Measurements from ENCODE around the gene GNPTAB. TPM values are rescaled to one million over a fixed set of nuclear protein-coding genes. Genes with fewer than 3 reads are reported as not detected.

The GNPTAB gene
- total RNA-seq, 1 donor from 2014 or later: 93.6 TPM

GRCh38 chr12:101793401-101793800 is 37.4 kb downstream of the GNPTAB start:
- Mint-ChIP-seq H3K4me1 (ENCODE audit: low read depth) (peaks cover 59% of the 10 kb centered on the region), H3K27me3 (ENCODE audit: low read depth) (no peaks in the 10 kb centered on the region), H3K36me3 (ENCODE audit: low read depth) (peaks cover 62% of the 10 kb centered on the region), H3K9me3 (no peaks in the 10 kb centered on the region), H3K4me3 (ENCODE audit: low read depth) (no peak overlapping the region), H3K27ac (peak overlapping the region; percentile 46)
- no peak for DNase-seq (ENCODE audit: low spot score)
- intact Hi-C loops (cut with micrococcal nuclease): loop anchor here (1.0 to 10.0 kb wide), 5 partner anchors 11 to 401 kb away; partner anchors contain the start of gene PMCH

GRCh38 chr12:101792046-101792931 is 38.5 kb downstream of the GNPTAB start:
- Mint-ChIP-seq H3K27me3 (ENCODE audit: low read depth) (no peaks in the 10 kb centered on the region), H3K27ac (peak overlapping the region; percentile 79), H3K9me3 (no peaks in the 10 kb centered on the region), H3K4me3 (ENCODE audit: low read depth) (no peak overlapping the region), H3K36me3 (ENCODE audit: low read depth) (peaks cover 60% of the 10 kb centered on the region), H3K4me1 (ENCODE audit: low read depth) (peaks cover 50% of the 10 kb centered on the region)
- DNase-seq (ENCODE audit: low spot score): no peak
- intact Hi-C loops (cut with micrococcal nuclease): loop anchor here (2.0 to 10.0 kb wide), 2 partner anchors 67 to 403 kb away; partner anchors contain the start of gene PMCH

- no peaks in the 10 kb centered on the region for H3K9me3 Mint-ChIP-seq
- H3K27me3 Mint-ChIP-seq (ENCODE audit: low read depth): no peaks in the 10 kb centered on the region
- intact Hi-C loops (cut with micrococcal nuclease): loop anchor here (10.0 kb wide), 1 partner anchor 276 kb away; the partner anchor contains the start of gene WASHC3
- DNase-seq (ENCODE audit: low spot score): no peak
- H3K36me3 Mint-ChIP-seq (ENCODE audit: low read depth): peaks cover 66% of the 10 kb centered on the region
- peaks cover 48% of the 10 kb centered on the region for H3K4me1 Mint-ChIP-seq (ENCODE audit: low read depth)
- H3K4me3 Mint-ChIP-seq (ENCODE audit: low read depth): no peak overlapping the region
- no peak overlapping the region for H3K27ac Mint-ChIP-seq
Observed at GRCh38 chr12:101789171-101789570, 41.6 kb downstream of the GNPTAB start.

- H3K27me3 Mint-ChIP-seq (ENCODE audit: low read depth): no peaks in the 10 kb centered on the region
- no peak for DNase-seq (ENCODE audit: low spot score)
- no peak overlapping the region for H3K27ac Mint-ChIP-seq
- no peaks in the 10 kb centered on the region for H3K9me3 Mint-ChIP-seq
- H3K4me1 Mint-ChIP-seq (ENCODE audit: low read depth): peaks cover 49% of the 10 kb centered on the region
- no peak overlapping the region for H3K4me3 Mint-ChIP-seq (ENCODE audit: low read depth)
- peaks cover 64% of the 10 kb centered on the region for H3K36me3 Mint-ChIP-seq (ENCODE audit: low read depth)
- intact Hi-C loops (cut with micrococcal nuclease): loop anchor here (10.0 kb wide), 1 partner anchor 279 kb away; the partner anchor contains the start of gene WASHC3
Observed at GRCh38 chr12:101785671-101786070, 45.1 kb downstream of the GNPTAB start.

- Mint-ChIP-seq H3K36me3 (ENCODE audit: low read depth) (peaks cover 66% of the 10 kb centered on the region), H3K9me3 (no peaks in the 10 kb centered on the region), H3K27me3 (ENCODE audit: low read depth) (no peaks in the 10 kb centered on the region), H3K4me3 (ENCODE audit: low read depth) (no peak overlapping the region), H3K27ac (peak overlapping the region; percentile 92), H3K4me1 (ENCODE audit: low read depth) (peaks cover 54% of the 10 kb centered on the region)
- DNase-seq (ENCODE audit: low spot score): no peak
- intact Hi-C loops (cut with micrococcal nuclease): loop anchor here (5.0 to 10.0 kb wide), 2 partner anchors 280 to 1658 kb away; partner anchors contain the start of gene WASHC3
Observed at GRCh38 chr12:101784376-101784775, 46.4 kb downstream of the GNPTAB start.

- peaks cover 55% of the 10 kb centered on the region for H3K4me1 Mint-ChIP-seq (ENCODE audit: low read depth)
- peaks cover 66% of the 10 kb centered on the region for H3K36me3 Mint-ChIP-seq (ENCODE audit: low read depth)
- no peaks in the 10 kb centered on the region for H3K9me3 Mint-ChIP-seq
- H3K27me3 Mint-ChIP-seq (ENCODE audit: low read depth): no peaks in the 10 kb centered on the region
- intact Hi-C loops (cut with micrococcal nuclease): loop anchor here (2.0 to 10.0 kb wide), 3 partner anchors 47 to 1658 kb away; partner anchors contain the start of genes GNPTAB and WASHC3
- H3K27ac Mint-ChIP-seq: peak overlapping the region; percentile 92
- DNase-seq (ENCODE audit: low spot score): no peak
- H3K4me3 Mint-ChIP-seq (ENCODE audit: low read depth): no peak overlapping the region
Observed at GRCh38 chr12:101783838-101784237, 46.9 kb downstream of the GNPTAB start.

GRCh38 chr12:101783150-101783549 is 47.6 kb downstream of the GNPTAB start:
- no peak overlapping the region for H3K4me3 Mint-ChIP-seq (ENCODE audit: low read depth)

GRCh38 chr12:101782273-101782731 is 48.5 kb downstream of the GNPTAB start:
- peaks cover 74% of the 10 kb centered on the region for H3K36me3 Mint-ChIP-seq (ENCODE audit: low read depth)
- no peaks in the 10 kb centered on the region for H3K27me3 Mint-ChIP-seq (ENCODE audit: low read depth)
- H3K4me3 Mint-ChIP-seq (ENCODE audit: low read depth): peak overlapping the region; percentile 0
- no peak for DNase-seq (ENCODE audit: low spot score)
- H3K9me3 Mint-ChIP-seq: no peaks in the 10 kb centered on the region
- H3K27ac Mint-ChIP-seq: peak overlapping the region; percentile 92
- H3K4me1 Mint-ChIP-seq (ENCODE audit: low read depth): peaks cover 66% of the 10 kb centered on the region
- intact Hi-C loops (cut with micrococcal nuclease): loop anchor here (1.0 to 10.0 kb wide), 6 partner anchors 9 to 1660 kb away; partner anchors contain the start of genes GNPTAB and WASHC3

More at GRCh38 chr12:101783150-101783549, 47.6 kb downstream of the GNPTAB start:
- no peak for DNase-seq (ENCODE audit: low spot score)
- peaks cover 70% of the 10 kb centered on the region for H3K36me3 Mint-ChIP-seq (ENCODE audit: low read depth)
- peaks cover 58% of the 10 kb centered on the region for H3K4me1 Mint-ChIP-seq (ENCODE audit: low read depth)
- no peaks in the 10 kb centered on the region for H3K27me3 Mint-ChIP-seq (ENCODE audit: low read depth)
- H3K27ac Mint-ChIP-seq: peak overlapping the region; percentile 92
- H3K9me3 Mint-ChIP-seq: no peaks in the 10 kb centered on the region
- intact Hi-C loops (cut with micrococcal nuclease): loop anchor here (2.0 to 10.0 kb wide), 3 partner anchors 48 to 1659 kb away; partner anchors contain the start of genes GNPTAB and WASHC3

- Mint-ChIP-seq H3K4me1 (ENCODE audit: low read depth) (peaks cover 69% of the 10 kb centered on the region), H3K36me3 (ENCODE audit: low read depth) (peaks cover 75% of the 10 kb centered on the region), H3K4me3 (ENCODE audit: low read depth) (peak overlapping the region; percentile 46), H3K27me3 (ENCODE audit: low read depth) (no peaks in the 10 kb centered on the region), H3K9me3 (no peaks in the 10 kb centered on the region), H3K27ac (peak overlapping the region; percentile 95)
- DNase-seq (ENCODE audit: low spot score): no peak
- intact Hi-C loops (cut with micrococcal nuclease): loop anchor here (1.0 to 10.0 kb wide), 6 partner anchors 9 to 1660 kb away; partner anchors contain the start of genes GNPTAB and WASHC3
Observed at GRCh38 chr12:101781834-101782233, 48.9 kb downstream of the GNPTAB start.

GRCh38 chr12:101780599-101780998 is 50.2 kb downstream of the GNPTAB start:
- peak overlapping the region; percentile 95 for H3K27ac Mint-ChIP-seq

GRCh38 chr12:101779626-101780025 is 51.1 kb downstream of the GNPTAB start:
- intact Hi-C loops (cut with micrococcal nuclease): loop anchor here (5.0 to 10.0 kb wide), 2 partner anchors 285 to 1663 kb away; partner anchors contain the start of gene WASHC3
- Mint-ChIP-seq H3K4me1 (ENCODE audit: low read depth) (peaks cover 67% of the 10 kb centered on the region), H3K36me3 (ENCODE audit: low read depth) (peaks cover 70% of the 10 kb centered on the region), H3K27ac (peak overlapping the region; percentile 29), H3K9me3 (no peaks in the 10 kb centered on the region), H3K4me3 (ENCODE audit: low read depth) (peak overlapping the region; percentile 0), H3K27me3 (ENCODE audit: low read depth) (no peaks in the 10 kb centered on the region)
- no peak for DNase-seq (ENCODE audit: low spot score)

More at GRCh38 chr12:101780599-101780998, 50.2 kb downstream of the GNPTAB start:
- H3K4me3 Mint-ChIP-seq (ENCODE audit: low read depth): peak overlapping the region; percentile 52
- intact Hi-C loops (cut with micrococcal nuclease): loop anchor here (5.0 to 10.0 kb wide), 2 partner anchors 284 to 1662 kb away; partner anchors contain the start of gene WASHC3
- no peaks in the 10 kb centered on the region for H3K27me3 Mint-ChIP-seq (ENCODE audit: low read depth)
- peaks cover 70% of the 10 kb centered on the region for H3K4me1 Mint-ChIP-seq (ENCODE audit: low read depth)
- DNase-seq (ENCODE audit: low spot score): no peak
- no peaks in the 10 kb centered on the region for H3K9me3 Mint-ChIP-seq
- H3K36me3 Mint-ChIP-seq (ENCODE audit: low read depth): peaks cover 76% of the 10 kb centered on the region

- Mint-ChIP-seq H3K36me3 (ENCODE audit: low read depth) (peaks cover 66% of the 10 kb centered on the region), H3K27ac (no peak overlapping the region), H3K4me3 (ENCODE audit: low read depth) (no peak overlapping the region), H3K27me3 (ENCODE audit: low read depth) (no peaks in the 10 kb centered on the region), H3K4me1 (ENCODE audit: low read depth) (peaks cover 63% of the 10 kb centered on the region), H3K9me3 (no peaks in the 10 kb centered on the region)
- no peak for DNase-seq (ENCODE audit: low spot score)
- intact Hi-C loops (cut with micrococcal nuclease): no loop called here
Observed at GRCh38 chr12:101779200-101779599, 51.6 kb downstream of the GNPTAB start.
